Thyroid gland (tissue), 4 donors: ENCODE results near the gene SLC25A11. TPM values are rescaled to one million over a fixed set of nuclear protein-coding genes. Genes with fewer than 3 reads are reported as not detected.

ENCODE experiments used
- DNase-seq, 2 donors: peaks; one replicate each; pipeline ENCODE4 v3.0.0-alpha.2; 2019
- H3K27ac ChIP-seq, 3 donors: fragments of 200-600 bp; sonication (generic); 1 replicate in 2 of 3; 2 replicates in 1 of 3; pipeline ENCODE4 v1.5.1; 2016 to 2019; ENCODE audit warnings: mild to moderate bottlenecking in 1 of 3, moderate library complexity in 1 of 3
- H3K27me3 ChIP-seq: fragments of 200-600 bp; sonication (generic); one replicate; pipeline ENCODE4 v1.5.1; 2019
- H3K36me3 ChIP-seq, 2 donors: fragments of 200-600 bp; sonication (generic); one replicate each; pipeline ENCODE4 v1.5.1; 2016 to 2019
- H3K4me1 ChIP-seq, 2 donors: fragments of 200-600 bp; sonication (generic); one replicate each; pipeline ENCODE4 v1.5.1; 2017 to 2019
- H3K4me3 ChIP-seq, 3 donors: fragments of 200-600 bp; sonication (generic); replicated peaks in 1 of 3; 1 replicate in 2 of 3; 2 replicates in 1 of 3; pipeline ENCODE4 v1.5.1; 2016; ENCODE audit warnings: mild to moderate bottlenecking in 1 of 3
- H3K9me3 ChIP-seq: fragments of 200-600 bp; sonication (generic); one replicate; pipeline ENCODE4 v1.5.1; 2017
- CTCF ChIP-seq, 6 experiments: fragments of 200-600 bp in 3 of 6; fragments of 450-650 bp in 3 of 6; sonication (generic) in 3 of 6; IDR thresholded peaks; one replicate each; pipeline ENCODE4 v1.5.1; 2016 to 2019; ENCODE audit warnings: antibody characterized with exemption in 6 of 6, mild to moderate bottlenecking in 2 of 6, inconsistent platforms in 1 of 6, moderate library complexity in 1 of 6
- POLR2A ChIP-seq, 2 donors: fragments of 450-650 bp; IDR thresholded peaks; one replicate each; pipeline ENCODE4 v1.6.1; 2017; ENCODE audit warnings: antibody characterized with exemption in 2 of 2, mild to moderate bottlenecking in 2 of 2, moderate library complexity in 1 of 2
- WGBS, 2 donors: methylation state at CpG; one replicate each; pipeline ENCODE4 v1.1.5; 2017; 5-methylcytosine and 5-hydroxymethylcytosine counted together
- intact Hi-C: fragments of 100-400 bp; cut with DNase I; formaldehyde crosslinking; loops from one replicate; pipeline ENCODE4 v1.15.1; 2023
- total RNA-seq, 4 donors: library from RNA; depleted of rRNA; stranded (reverse); fragments of >200 nt; gene quantifications; one replicate each; pipeline ENCODE4 v1.2.3, GENCODE V29; 2016

Gene SLC25A11
- total RNA-seq, 4 donors from 2014 or later, result 29.3 to 62.4 (median 48.4) TPM

DNA sequence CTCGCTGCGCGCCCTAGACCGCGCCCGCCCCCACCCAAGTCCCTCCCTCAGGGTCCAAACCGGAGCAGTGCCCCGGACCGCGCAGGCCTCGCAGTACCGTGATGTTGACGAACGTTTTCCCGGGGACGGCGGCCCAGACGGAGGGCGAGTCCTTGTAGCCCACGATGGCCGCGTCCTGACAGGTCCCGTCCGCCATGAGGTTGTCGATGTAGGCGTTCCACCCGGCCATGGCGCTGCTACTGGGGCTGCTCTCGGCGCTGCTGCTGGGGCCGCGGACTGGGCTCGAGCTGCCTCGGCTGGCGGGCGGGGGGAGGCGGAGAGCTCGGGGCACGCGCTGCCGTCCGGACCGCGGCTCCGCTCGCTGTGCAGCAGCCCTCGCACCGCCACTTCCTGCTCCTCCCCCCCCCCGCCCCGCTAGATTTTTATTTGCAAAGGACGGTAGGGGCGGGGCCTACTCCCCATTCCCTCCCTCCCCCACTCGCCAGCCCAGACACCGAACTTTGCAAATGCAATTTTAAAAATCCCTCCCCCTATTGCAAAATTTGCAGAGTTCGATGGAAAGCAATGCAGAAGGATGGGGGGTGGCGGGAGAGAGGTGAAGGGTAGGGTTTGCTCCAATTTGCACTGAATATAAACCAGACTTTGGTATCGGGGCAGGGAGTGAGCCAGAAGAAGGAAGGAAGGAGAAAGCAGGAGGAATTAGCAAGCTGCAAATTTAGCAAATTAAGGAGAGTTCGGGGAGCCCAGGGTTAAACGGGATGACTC lies 8.5 kb upstream of the SLC25A11 start, which contains the start of gene PFN1:
Gene PFN1, minus strand, starts transcription at position 365 of the 765 bp plus-strand sequence. Its CDS starts 136 bp downstream, at position 229.
- TF ChIP-seq POLR2A (IDR thresholded peaks at IDR 0.05) (peak; percentile 70 to 77), CTCF (IDR thresholded peaks at IDR 0.05) (no peak)
- Histone ChIP-seq H3K27me3 (no peaks in the 10 kb centered on the region), H3K9me3 (no peaks in the 10 kb centered on the region), H3K27ac (peak within 1 kb of the TSS; percentile 91 to 98 (median 94)), H3K4me3 (peak within 1 kb of the TSS; percentile 98 to 99 (median 99)), H3K36me3 (peaks cover 0 to 7% of the 10 kb centered on the region in 2 donors), H3K4me1 (peaks cover 19 to 57% of the 10 kb centered on the region in 2 donors)
- intact Hi-C loops, result no loop called here
- DNase-seq, result peak; percentile 90 to 92
- 0% methylated on average over 17 to 28 of the region's 59 CpGs for WGBS, 2 donors

DNA sequence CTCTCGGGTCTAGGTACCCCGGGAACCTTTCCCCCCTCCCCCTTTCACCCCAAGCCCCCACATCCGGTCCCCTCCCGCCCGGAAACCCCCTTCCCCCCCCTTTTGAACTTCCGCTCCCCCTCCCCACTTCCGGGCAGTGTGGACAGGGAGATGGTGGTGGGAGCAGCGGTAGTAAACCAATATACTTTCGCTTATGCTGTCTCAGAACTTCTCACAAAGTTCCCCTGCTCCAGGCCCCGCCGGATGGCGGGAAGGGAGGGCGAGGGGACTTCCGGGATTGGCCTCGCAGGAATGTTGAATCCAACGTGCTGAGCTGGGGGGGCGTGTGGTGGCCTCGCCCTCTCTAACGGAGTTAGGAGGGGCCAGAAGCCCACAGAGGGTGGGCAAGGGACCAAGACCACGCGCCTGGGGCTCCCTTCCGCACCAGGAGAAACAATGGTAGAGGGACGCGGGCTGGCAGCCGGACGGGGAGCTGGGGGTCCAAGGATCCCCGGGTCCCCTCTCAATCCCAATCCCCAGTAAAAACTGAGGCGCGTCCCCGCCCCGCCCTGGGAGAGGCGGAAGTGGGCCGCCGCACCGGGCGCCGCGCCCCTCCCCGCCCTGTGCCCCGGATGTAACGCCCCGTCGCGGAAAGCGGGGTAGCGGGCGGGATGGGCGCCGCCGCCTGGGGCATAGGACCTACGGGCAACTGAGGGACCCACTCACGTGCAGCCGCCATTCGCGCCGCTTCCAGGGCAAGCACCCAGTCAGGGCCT lies 7.7 kb upstream of the SLC25A11 start:
- Histone ChIP-seq H3K4me3 (peak overlapping the region; percentile 98 to 99 (median 99)), H3K36me3 (peaks cover 7% of the 10 kb centered on the region in 2 donors), H3K4me1 (peaks cover 12 to 50% of the 10 kb centered on the region in 2 donors), H3K27ac (peak overlapping the region; percentile 91 to 94 (median 94)), H3K27me3 (no peaks in the 10 kb centered on the region), H3K9me3 (no peaks in the 10 kb centered on the region)
- 0 to 1% methylated on average over 9 to 13 of the region's 56 CpGs for WGBS, 2 donors
- peak; percentile 55 for DNase-seq
- intact Hi-C loops, result no loop called here
- TF ChIP-seq POLR2A (IDR thresholded peaks at IDR 0.05), result no peak
- TF ChIP-seq CTCF (IDR thresholded peaks at IDR 0.05), result no peak

- Histone ChIP-seq H3K9me3 (no peaks in the 10 kb centered on the region), H3K27me3 (no peaks in the 10 kb centered on the region), H3K4me1 (peaks cover 12 to 44% of the 10 kb centered on the region in 2 donors), H3K4me3 (peak overlapping the region in 1 of 3 donors; percentile 98), H3K36me3 (peaks cover 7% of the 10 kb centered on the region in 2 donors), H3K27ac (peak overlapping the region; percentile 91 to 94 (median 94))
- intact Hi-C loops, result no loop called here
- TF ChIP-seq POLR2A (IDR thresholded peaks at IDR 0.05) (no peak), CTCF (IDR thresholded peaks at IDR 0.05) (no peak)
- 7 to 9% methylated on average over 7 of the region's 7 CpGs for WGBS, 2 donors
- DNase-seq, result no peak
Observed at GRCh38 chr17:4947010-4947410, 7.2 kb upstream of the SLC25A11 start.

DNA sequence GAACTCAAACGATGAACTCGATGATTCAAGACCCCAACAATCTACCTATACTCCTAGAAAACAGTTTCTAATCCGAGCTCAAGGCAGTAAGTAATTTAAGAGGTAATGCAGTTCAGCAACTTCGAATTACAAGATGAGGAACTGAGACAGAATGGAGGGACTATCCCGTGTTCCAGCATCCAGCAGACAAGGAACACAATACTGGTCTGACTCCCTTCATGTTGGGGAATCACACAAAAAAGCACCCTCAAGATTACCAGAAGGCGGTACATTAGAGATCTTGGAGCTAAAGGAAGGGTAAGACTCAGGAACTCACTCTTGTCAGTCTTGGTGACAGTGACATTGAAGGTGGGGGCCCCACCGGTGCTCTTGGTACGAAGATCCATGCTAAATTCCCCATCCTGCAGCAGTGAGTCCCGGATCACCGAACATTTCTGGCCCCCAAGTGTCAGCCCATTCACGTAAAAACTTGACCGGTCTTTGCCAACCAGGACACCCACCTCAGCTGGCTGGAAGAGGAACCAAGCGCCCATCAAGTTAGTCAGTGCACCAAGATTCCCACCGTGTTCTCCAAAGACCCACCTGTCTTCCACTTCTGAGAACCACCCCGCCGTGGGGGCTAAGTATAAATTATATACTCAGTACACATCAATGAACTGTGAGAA lies 6.6 kb upstream of the SLC25A11 start:
- Histone ChIP-seq H3K27me3 (no peaks in the 10 kb centered on the region), H3K4me1 (peaks cover 12 to 40% of the 10 kb centered on the region in 2 donors), H3K9me3 (no peaks in the 10 kb centered on the region), H3K27ac (peak overlapping the region in 1 of 3 donors; percentile 94), H3K4me3 (peak overlapping the region in 1 of 3 donors; percentile 98), H3K36me3 (peaks cover 7% of the 10 kb centered on the region in 2 donors)
- no peak for DNase-seq
- intact Hi-C loops, result no loop called here
- 33 to 47% methylated on average over 11 to 16 of the region's 16 CpGs for WGBS, 2 donors
- TF ChIP-seq POLR2A (IDR thresholded peaks at IDR 0.05) (no peak), CTCF (IDR thresholded peaks at IDR 0.05) (no peak)
